Activated CD8-positive, alpha-beta memory T cell treated with anti-CD3 and anti-CD28 coated beads, Interleukin-2, amount 50 U/mL, for 24 hours (primary cell): Measurements from ENCODE around the gene BCR.
"Not testable (repeated sequence)": the region's sequence is repeated elsewhere in the genome, so short reads cannot be mapped to it uniquely, and the experiment has no call there.

Experiments
- DNase-seq: peaks from one replicate; pipeline ENCODE4 v3.0.0-alpha.2; 2020; ENCODE audit errors: extremely low read depth

BCR gene

GRCh38 chr22:23180301-23180892 is at the start of gene BCR:
Gene BCR (plus strand): TSS chr22:23180509. CDS start chr22:23180961, 452 bp downstream.
- no peak for DNase-seq

- no peak for DNase-seq
Observed at GRCh38 chr22:23130697-23131096, 49.6 kb upstream of the BCR start.

- DNase-seq: no peak
Observed at GRCh38 chr22:23131931-23132330, 48.4 kb upstream of the BCR start.

GRCh38 chr22:23132376-23133091 is 47.8 kb upstream of the BCR start:
- no peak for DNase-seq

GRCh38 chr22:23133922-23134321 is 46.4 kb upstream of the BCR start:
- no peak for DNase-seq

GRCh38 chr22:23136991-23137390 is 43.3 kb upstream of the BCR start:
- not testable (repeated sequence) for DNase-seq

- no peak for DNase-seq
Observed at GRCh38 chr22:23137468-23137867, 42.8 kb upstream of the BCR start.

- peak; percentile 27 for DNase-seq
Observed at GRCh38 chr22:23137905-23138561, 42.3 kb upstream of the BCR start.

- no peak for DNase-seq
Observed at GRCh38 chr22:23138584-23139435, 41.5 kb upstream of the BCR start.

- DNase-seq: no peak
Observed at GRCh38 chr22:23140385-23140784, 39.9 kb upstream of the BCR start.

- no peak for DNase-seq
Observed at GRCh38 chr22:23142546-23143105, 37.7 kb upstream of the BCR start.

- no peak for DNase-seq
Observed at GRCh38 chr22:23143119-23143518, 37.2 kb upstream of the BCR start.

GRCh38 chr22:23144432-23144831 is 35.9 kb upstream of the BCR start:
- DNase-seq: no peak

- DNase-seq: peak; percentile 68
Observed at GRCh38 chr22:23144932-23145877, 35.1 kb upstream of the BCR start, which contains the start of gene RAB36. Gene RAB36 (plus strand): TSS chr22:23145477. CDS start chr22:23146617, 1,140 bp downstream.

- DNase-seq: no peak
Observed at GRCh38 chr22:23145878-23146470, 34.3 kb upstream of the BCR start.

GRCh38 chr22:23146478-23147205 is 33.7 kb upstream of the BCR start:
- no peak for DNase-seq

- no peak for DNase-seq
Observed at GRCh38 chr22:23147617-23148387, 32.5 kb upstream of the BCR start.

GRCh38 chr22:23149743-23150238 is 30.5 kb upstream of the BCR start:
- no peak for DNase-seq
